Immature natural killer cell (primary cell): ENCODE measurements around the gene TYW5. TPM values are rescaled to one million over a fixed set of nuclear protein-coding genes. Genes with fewer than 3 reads are reported as not detected.

Experiments used
- DNase-seq, 3 donors: peaks; one replicate each; pipeline ENCODE4 v3.0.0; 2022; ENCODE audit warnings: mixed read lengths in 1 of 3
- H3K27ac Mint-ChIP-seq, 6 donors: one replicate each; pipeline ENCODE4 v1.8.0; 2020; ENCODE audit warnings: mixed read lengths in 6 of 6, mild to moderate bottlenecking in 5 of 6, inconsistent platforms in 4 of 6, moderate library complexity in 3 of 6
- H3K27me3 Mint-ChIP-seq, 3 donors: one replicate each; pipeline ENCODE4 v1.8.0; 2020 to 2021; ENCODE audit warnings: low read depth in 3 of 3, mild to moderate bottlenecking in 3 of 3, mixed read lengths in 3 of 3, moderate library complexity in 3 of 3, inconsistent platforms in 1 of 3
- H3K36me3 Mint-ChIP-seq, 3 donors: one replicate each; pipeline ENCODE4 v1.8.0; 2020; ENCODE audit warnings: mixed read lengths in 3 of 3, inconsistent platforms in 2 of 3, mild to moderate bottlenecking in 2 of 3
- H3K4me1 Mint-ChIP-seq, 2 donors: one replicate each; pipeline ENCODE4 v1.8.0; 2020; ENCODE audit warnings: inconsistent platforms in 2 of 2, mild to moderate bottlenecking in 2 of 2, mixed read lengths in 2 of 2, moderate library complexity in 1 of 2
- H3K4me3 Mint-ChIP-seq, 5 donors: one replicate each; pipeline ENCODE4 v1.8.0; 2020; ENCODE audit warnings: mild to moderate bottlenecking in 5 of 5, mixed read lengths in 5 of 5, inconsistent platforms in 3 of 5, moderate library complexity in 3 of 5
- H3K9me3 Mint-ChIP-seq, 6 donors: one replicate each; pipeline ENCODE4 v1.8.0; 2020; ENCODE audit warnings: mild to moderate bottlenecking in 6 of 6, mixed read lengths in 6 of 6, inconsistent platforms in 4 of 6, moderate library complexity in 3 of 6
- polyA plus RNA-seq, 3 donors: library from polyadenylated mRNA; unstranded; fragments of 300-500 nt; fragmentation: Illumina TruSeq; gene quantifications; one replicate each; pipeline ENCODE4 v1.2.3, GENCODE V29; 2021

The TYW5 gene, protein sequence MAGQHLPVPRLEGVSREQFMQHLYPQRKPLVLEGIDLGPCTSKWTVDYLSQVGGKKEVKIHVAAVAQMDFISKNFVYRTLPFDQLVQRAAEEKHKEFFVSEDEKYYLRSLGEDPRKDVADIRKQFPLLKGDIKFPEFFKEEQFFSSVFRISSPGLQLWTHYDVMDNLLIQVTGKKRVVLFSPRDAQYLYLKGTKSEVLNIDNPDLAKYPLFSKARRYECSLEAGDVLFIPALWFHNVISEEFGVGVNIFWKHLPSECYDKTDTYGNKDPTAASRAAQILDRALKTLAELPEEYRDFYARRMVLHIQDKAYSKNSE
- polyA plus RNA-seq: 1 to 10 TPM; 1.3 to 4.3 (median 2.5) TPM

- H3K4me3 Mint-ChIP-seq: peak within 1 kb of the TSS; percentile 98 to 99 (median 99)
- H3K27me3 Mint-ChIP-seq: peaks cover 0 to 13% (median 4%) of the 10 kb centered on the region in 3 donors
- H3K27ac Mint-ChIP-seq: peak within 1 kb of the TSS; percentile 89 to 97 (median 95)
- H3K4me1 Mint-ChIP-seq: peaks cover 47 to 68% of the 10 kb centered on the region in 2 donors
- peaks cover 0 to 8% (median 5%) of the 10 kb centered on the region in 3 donors for H3K36me3 Mint-ChIP-seq
- peak; percentile 77 to 82 (median 82) for DNase-seq
- no peaks in the 10 kb centered on the region for H3K9me3 Mint-ChIP-seq
These were observed at the start of gene TYW5, which contains the start of gene MAIP1 for GRCh38 chr2:199955339-199956061. TYW5 (minus strand) TSS chr2:199955491; CDS start chr2:199955470, 21 bp downstream. MAIP1 (plus strand) TSS chr2:199955582; CDS start chr2:199955799, 217 bp downstream.

- H3K27me3 Mint-ChIP-seq: peaks cover 0 to 4% (median 2%) of the 10 kb centered on the region in 3 donors
- no peak overlapping the region for H3K27ac Mint-ChIP-seq
- no peak for DNase-seq
- H3K9me3 Mint-ChIP-seq: peaks cover 0 to 5% (median 0%) of the 10 kb centered on the region in 6 donors
- no peak overlapping the region for H3K4me3 Mint-ChIP-seq
- H3K4me1 Mint-ChIP-seq: no peaks in the 10 kb centered on the region
- H3K36me3 Mint-ChIP-seq: no peaks in the 10 kb centered on the region
These were observed 48.2 kb upstream of the TYW5 start for GRCh38 chr2:200003444-200003843.

GRCh38 chr2:200000444-200001163 lies 45.3 kb upstream of the TYW5 start:
- DNase-seq: no peak
- H3K36me3 Mint-ChIP-seq: no peaks in the 10 kb centered on the region
- peaks cover 0 to 5% (median 0%) of the 10 kb centered on the region in 6 donors for H3K9me3 Mint-ChIP-seq
- peaks cover 0 to 2% (median 0%) of the 10 kb centered on the region in 3 donors for H3K27me3 Mint-ChIP-seq
- no peak overlapping the region for H3K4me3 Mint-ChIP-seq
- no peaks in the 10 kb centered on the region for H3K4me1 Mint-ChIP-seq
- H3K27ac Mint-ChIP-seq: no peak overlapping the region

- Mint-ChIP-seq H3K4me1 (no peaks in the 10 kb centered on the region), H3K36me3 (no peaks in the 10 kb centered on the region), H3K27ac (no peak overlapping the region), H3K27me3 (peaks cover 0 to 2% (median 0%) of the 10 kb centered on the region in 3 donors), H3K4me3 (no peak overlapping the region), H3K9me3 (no peaks in the 10 kb centered on the region)
- DNase-seq: no peak
These were observed 43.9 kb upstream of the TYW5 start for GRCh38 chr2:199999166-199999565.

DNA sequence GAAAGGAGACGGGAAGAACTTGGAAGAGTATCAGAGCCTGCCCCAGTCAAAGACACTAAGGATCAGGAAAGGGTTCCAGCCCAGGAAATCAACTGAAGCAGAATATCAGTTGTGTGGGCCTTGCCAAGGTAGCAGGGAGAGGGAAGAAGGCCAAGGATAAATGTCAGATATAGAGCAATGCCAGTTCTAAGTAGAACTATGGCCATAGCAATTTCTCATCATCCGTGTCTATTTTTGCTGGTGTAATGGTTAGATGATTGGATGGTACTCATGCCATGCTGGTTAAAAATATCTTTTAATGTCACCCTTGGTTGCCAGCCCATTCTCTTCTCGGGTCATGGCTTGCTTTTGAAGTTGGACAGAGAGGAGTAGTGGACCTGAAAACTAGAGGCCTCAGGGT lies 42.0 kb upstream of the TYW5 start:
- H3K36me3 Mint-ChIP-seq: no peaks in the 10 kb centered on the region
- H3K4me3 Mint-ChIP-seq: no peak overlapping the region
- H3K9me3 Mint-ChIP-seq: no peaks in the 10 kb centered on the region
- H3K27ac Mint-ChIP-seq: no peak overlapping the region
- no peak for DNase-seq
- no peaks in the 10 kb centered on the region for H3K4me1 Mint-ChIP-seq
- peaks cover 0 to 2% (median 0%) of the 10 kb centered on the region in 3 donors for H3K27me3 Mint-ChIP-seq

DNA sequence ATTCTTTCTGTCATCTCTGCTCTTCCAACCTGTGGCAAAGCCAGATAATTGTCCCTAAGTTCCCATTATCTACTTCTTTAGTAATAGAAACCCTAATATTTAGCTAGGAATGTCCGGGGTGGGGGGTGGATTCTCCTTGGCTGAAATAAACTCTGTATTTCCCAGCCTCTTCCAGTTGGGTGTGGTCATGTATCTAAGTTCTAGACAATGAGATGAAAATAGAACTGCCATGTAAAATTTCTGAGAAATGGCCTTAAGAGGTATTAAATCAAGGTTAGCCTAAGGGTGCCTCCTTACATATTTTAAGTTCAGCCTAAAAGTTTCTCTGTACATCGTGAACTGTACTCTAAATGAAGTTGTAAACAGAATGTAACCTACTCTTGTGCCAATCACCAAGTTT lies 39.6 kb upstream of the TYW5 start:
- Mint-ChIP-seq H3K9me3 (no peaks in the 10 kb centered on the region), H3K4me1 (no peaks in the 10 kb centered on the region), H3K4me3 (no peak overlapping the region), H3K27ac (no peak overlapping the region), H3K27me3 (no peaks in the 10 kb centered on the region), H3K36me3 (no peaks in the 10 kb centered on the region)
- no peak for DNase-seq

DNA sequence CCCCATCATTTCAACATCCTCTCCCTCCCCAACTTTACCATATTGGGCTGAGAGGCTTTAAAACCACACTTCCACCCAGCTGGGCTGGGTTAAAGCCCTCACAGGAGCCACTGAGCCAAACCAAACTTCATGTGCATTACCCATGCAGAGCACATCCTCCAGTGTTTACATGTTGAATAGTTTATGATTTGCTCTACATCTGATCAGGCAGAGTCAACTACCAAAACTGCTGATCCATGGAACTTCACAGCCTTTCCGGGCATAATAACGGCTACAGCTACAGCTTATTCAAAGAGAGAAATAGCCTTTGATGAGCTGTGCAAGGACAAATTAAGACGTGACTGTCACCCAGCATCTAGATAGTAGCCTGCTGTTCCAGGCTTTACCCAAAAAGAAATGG lies 39.1 kb upstream of the TYW5 start:
- Mint-ChIP-seq H3K27me3 (no peaks in the 10 kb centered on the region), H3K9me3 (no peaks in the 10 kb centered on the region), H3K4me1 (no peaks in the 10 kb centered on the region), H3K4me3 (no peak overlapping the region), H3K36me3 (no peaks in the 10 kb centered on the region), H3K27ac (no peak overlapping the region)
- DNase-seq: no peak

DNA sequence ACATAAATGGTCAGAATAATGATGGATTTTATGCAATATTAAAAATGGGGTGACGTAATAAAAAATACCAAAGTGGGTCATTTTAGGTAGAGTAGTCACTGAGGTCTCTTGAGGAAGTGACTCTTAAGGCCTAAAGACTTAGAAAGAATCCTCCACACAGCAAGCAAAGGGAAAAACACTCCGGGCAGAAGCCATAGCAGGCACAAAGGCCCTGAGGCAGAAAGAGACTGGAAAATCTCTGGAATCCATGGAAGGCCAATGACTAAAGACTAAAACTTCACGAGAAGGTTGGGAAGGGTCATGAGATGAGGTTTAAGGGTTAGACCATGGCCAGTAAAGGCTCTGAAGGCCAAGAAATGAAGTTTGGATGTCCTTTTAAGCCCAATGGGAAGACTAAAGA lies 37.0 kb upstream of the TYW5 start:
- Mint-ChIP-seq H3K36me3 (no peaks in the 10 kb centered on the region), H3K9me3 (no peaks in the 10 kb centered on the region), H3K27me3 (no peaks in the 10 kb centered on the region), H3K27ac (no peak overlapping the region), H3K4me3 (no peak overlapping the region), H3K4me1 (no peaks in the 10 kb centered on the region)
- DNase-seq: no peak

DNA sequence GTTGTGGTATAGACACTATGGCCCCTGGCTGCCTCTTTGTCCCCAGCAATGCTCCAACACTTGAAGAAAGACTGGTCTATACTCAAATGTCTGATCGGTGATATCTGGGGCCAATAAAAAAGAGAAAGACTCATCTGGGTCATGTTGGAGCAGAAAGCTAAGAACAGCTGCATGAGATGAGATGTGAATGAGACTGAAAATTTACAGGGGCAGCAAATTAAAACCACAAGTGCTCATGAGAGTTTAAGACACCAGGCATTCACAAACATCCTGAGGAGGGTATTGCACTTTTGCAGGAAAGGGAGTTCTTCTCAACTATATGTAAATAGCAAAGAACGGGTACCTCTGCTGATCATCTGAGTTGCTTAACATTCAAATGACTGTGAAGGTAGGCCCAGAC lies 36.4 kb upstream of the TYW5 start:
- DNase-seq: no peak
- H3K4me1 Mint-ChIP-seq: no peaks in the 10 kb centered on the region
- no peaks in the 10 kb centered on the region for H3K36me3 Mint-ChIP-seq
- no peak overlapping the region for H3K27ac Mint-ChIP-seq
- no peaks in the 10 kb centered on the region for H3K27me3 Mint-ChIP-seq
- no peaks in the 10 kb centered on the region for H3K9me3 Mint-ChIP-seq
- H3K4me3 Mint-ChIP-seq: no peak overlapping the region

GRCh38 chr2:199989822-199990221 lies 34.5 kb upstream of the TYW5 start:
- Mint-ChIP-seq H3K9me3 (no peaks in the 10 kb centered on the region), H3K4me3 (no peak overlapping the region), H3K36me3 (no peaks in the 10 kb centered on the region), H3K4me1 (peaks cover 0 to 9% of the 10 kb centered on the region in 2 donors), H3K27me3 (no peaks in the 10 kb centered on the region), H3K27ac (no peak overlapping the region)
- no peak for DNase-seq

GRCh38 chr2:199988151-199988550 lies 32.9 kb upstream of the TYW5 start:
- H3K4me3 Mint-ChIP-seq: no peak overlapping the region
- no peaks in the 10 kb centered on the region for H3K36me3 Mint-ChIP-seq
- no peak overlapping the region for H3K27ac Mint-ChIP-seq
- peaks cover 0 to 9% of the 10 kb centered on the region in 2 donors for H3K4me1 Mint-ChIP-seq
- DNase-seq: no peak
- no peaks in the 10 kb centered on the region for H3K9me3 Mint-ChIP-seq
- no peaks in the 10 kb centered on the region for H3K27me3 Mint-ChIP-seq

- DNase-seq: no peak
- no peaks in the 10 kb centered on the region for H3K27me3 Mint-ChIP-seq
- peaks cover 0 to 9% of the 10 kb centered on the region in 2 donors for H3K4me1 Mint-ChIP-seq
- no peak overlapping the region for H3K27ac Mint-ChIP-seq
- no peaks in the 10 kb centered on the region for H3K36me3 Mint-ChIP-seq
- H3K4me3 Mint-ChIP-seq: no peak overlapping the region
- H3K9me3 Mint-ChIP-seq: no peaks in the 10 kb centered on the region
These were observed 32.3 kb upstream of the TYW5 start for GRCh38 chr2:199987586-199987985.

- no peaks in the 10 kb centered on the region for H3K36me3 Mint-ChIP-seq
- H3K27me3 Mint-ChIP-seq: no peaks in the 10 kb centered on the region
- no peak overlapping the region for H3K27ac Mint-ChIP-seq
- no peak overlapping the region for H3K4me3 Mint-ChIP-seq
- peak in 2 of 3 donors; percentile 10 to 24 for DNase-seq
- H3K4me1 Mint-ChIP-seq: peaks cover 0 to 9% of the 10 kb centered on the region in 2 donors
- no peaks in the 10 kb centered on the region for H3K9me3 Mint-ChIP-seq
These were observed 30.4 kb upstream of the TYW5 start for GRCh38 chr2:199985625-199986207.
